ENCODE data around the gene RPS4Y2. TPM values are rescaled to one million over a fixed set of nuclear protein-coding genes. Genes with fewer than 3 reads are reported as not detected.

Gene RPS4Y2
- not detected for polyA plus RNA-seq (2012; ENCODE audit: missing spikeins)

GRCh38 chrY:20755808-20756207 lies at the start of gene RPS4Y2:
Gene RPS4Y2 (plus strand): TSS chrY:20756108. CDS start chrY:20756164, 56 bp downstream.
- no peak for DNase-seq (ENCODE audit: insufficient read length)
- FAIRE-seq: no peak
- TF ChIP-seq POLR2AphosphoS5 (IDR thresholded peaks at IDR 0.05; ENCODE audit: low read depth, low read length) (no peak), TAF1 (IDR thresholded peaks at IDR 0.05; ENCODE audit: borderline replicate concordance, low read depth, low read length) (no peak)

- no peak for FAIRE-seq
Observed at GRCh38 chrY:20714391-20714790, 41.5 kb upstream of the RPS4Y2 start.

GRCh38 chrY:20726184-20726907 lies 29.6 kb upstream of the RPS4Y2 start:
- no peak for TF ChIP-seq POLR2AphosphoS5 (IDR thresholded peaks at IDR 0.05; ENCODE audit: low read depth, low read length)
- TF ChIP-seq TAF1 (IDR thresholded peaks at IDR 0.05; ENCODE audit: borderline replicate concordance, low read depth, low read length): no peak
- TF ChIP-seq POLR2A (IDR thresholded peaks at IDR 0.05; ENCODE audit: low read depth, low read length): no peak
- DNase-seq (ENCODE audit: insufficient read length): no peak
- FAIRE-seq: no peak

More at GRCh38 chrY:20714391-20714790, 41.5 kb upstream of the RPS4Y2 start:
- TF ChIP-seq POLR2A (IDR thresholded peaks at IDR 0.05; ENCODE audit: low read depth, low read length) (no peak), TAF1 (IDR thresholded peaks at IDR 0.05; ENCODE audit: borderline replicate concordance, low read depth, low read length) (no peak), POLR2AphosphoS5 (IDR thresholded peaks at IDR 0.05; ENCODE audit: low read depth, low read length) (no peak)
- no peak for DNase-seq (ENCODE audit: insufficient read length)

- no peak for FAIRE-seq
- no peak for DNase-seq (ENCODE audit: insufficient read length)
- TF ChIP-seq POLR2A (IDR thresholded peaks at IDR 0.05; ENCODE audit: low read depth, low read length): no peak
- no peak for TF ChIP-seq TAF1 (IDR thresholded peaks at IDR 0.05; ENCODE audit: borderline replicate concordance, low read depth, low read length)
- TF ChIP-seq POLR2AphosphoS5 (IDR thresholded peaks at IDR 0.05; ENCODE audit: low read depth, low read length): no peak
Observed at GRCh38 chrY:20735200-20735599, 20.7 kb upstream of the RPS4Y2 start.

GRCh38 chrY:20739806-20740205 lies 16.1 kb upstream of the RPS4Y2 start:
- no peak for TF ChIP-seq TAF1 (IDR thresholded peaks at IDR 0.05; ENCODE audit: borderline replicate concordance, low read depth, low read length)
- no peak for TF ChIP-seq POLR2A (IDR thresholded peaks at IDR 0.05; ENCODE audit: low read depth, low read length)
- TF ChIP-seq POLR2AphosphoS5 (IDR thresholded peaks at IDR 0.05; ENCODE audit: low read depth, low read length): no peak
- DNase-seq (ENCODE audit: insufficient read length) (no peak), FAIRE-seq (no peak)

- FAIRE-seq: no peak
- TF ChIP-seq TAF1 (IDR thresholded peaks at IDR 0.05; ENCODE audit: borderline replicate concordance, low read depth, low read length): no peak
- no peak for TF ChIP-seq POLR2AphosphoS5 (IDR thresholded peaks at IDR 0.05; ENCODE audit: low read depth, low read length)
- no peak for TF ChIP-seq POLR2A (IDR thresholded peaks at IDR 0.05; ENCODE audit: low read depth, low read length)
- DNase-seq (ENCODE audit: insufficient read length): no peak
Observed at GRCh38 chrY:20740609-20741008, 15.3 kb upstream of the RPS4Y2 start.

- DNase-seq (ENCODE audit: insufficient read length): no peak
- no peak for FAIRE-seq
- TF ChIP-seq POLR2A (IDR thresholded peaks at IDR 0.05; ENCODE audit: low read depth, low read length) (no peak), POLR2AphosphoS5 (IDR thresholded peaks at IDR 0.05; ENCODE audit: low read depth, low read length) (no peak), TAF1 (IDR thresholded peaks at IDR 0.05; ENCODE audit: borderline replicate concordance, low read depth, low read length) (no peak)
Observed at GRCh38 chrY:20745060-20745459, 10.8 kb upstream of the RPS4Y2 start.

- DNase-seq (ENCODE audit: insufficient read length) (no peak), FAIRE-seq (no peak)
- no peak for TF ChIP-seq TAF1 (IDR thresholded peaks at IDR 0.05; ENCODE audit: borderline replicate concordance, low read depth, low read length)
- TF ChIP-seq POLR2A (IDR thresholded peaks at IDR 0.05; ENCODE audit: low read depth, low read length): no peak
Observed at GRCh38 chrY:20746919-20747318, 9.0 kb upstream of the RPS4Y2 start.

GRCh38 chrY:20763869-20764268 lies 8.0 kb downstream of the RPS4Y2 start:
- DNase-seq (ENCODE audit: insufficient read length): no peak
- no peak for FAIRE-seq
- TF ChIP-seq POLR2A (IDR thresholded peaks at IDR 0.05; ENCODE audit: low read depth, low read length) (no peak), POLR2AphosphoS5 (IDR thresholded peaks at IDR 0.05; ENCODE audit: low read depth, low read length) (no peak), TAF1 (IDR thresholded peaks at IDR 0.05; ENCODE audit: borderline replicate concordance, low read depth, low read length) (no peak)

GRCh38 chrY:20765117-20765516 lies 9.2 kb downstream of the RPS4Y2 start:
- DNase-seq (ENCODE audit: insufficient read length) (no peak), FAIRE-seq (no peak)
- no peak for TF ChIP-seq POLR2A (IDR thresholded peaks at IDR 0.05; ENCODE audit: low read depth, low read length)
- TF ChIP-seq POLR2AphosphoS5 (IDR thresholded peaks at IDR 0.05; ENCODE audit: low read depth, low read length): no peak
- no peak for TF ChIP-seq TAF1 (IDR thresholded peaks at IDR 0.05; ENCODE audit: borderline replicate concordance, low read depth, low read length)

GRCh38 chrY:20770755-20771154 lies 14.8 kb downstream of the RPS4Y2 start:
- DNase-seq (ENCODE audit: insufficient read length) (no peak), FAIRE-seq (no peak)
- no peak for TF ChIP-seq TAF1 (IDR thresholded peaks at IDR 0.05; ENCODE audit: borderline replicate concordance, low read depth, low read length)
- no peak for TF ChIP-seq POLR2A (IDR thresholded peaks at IDR 0.05; ENCODE audit: low read depth, low read length)
- no peak for TF ChIP-seq POLR2AphosphoS5 (IDR thresholded peaks at IDR 0.05; ENCODE audit: low read depth, low read length)

GRCh38 chrY:20776104-20776503 lies 20.2 kb downstream of the RPS4Y2 start:
- no peak for TF ChIP-seq POLR2A (IDR thresholded peaks at IDR 0.05; ENCODE audit: low read depth, low read length)
- TF ChIP-seq TAF1 (IDR thresholded peaks at IDR 0.05; ENCODE audit: borderline replicate concordance, low read depth, low read length): no peak
- no peak for TF ChIP-seq POLR2AphosphoS5 (IDR thresholded peaks at IDR 0.05; ENCODE audit: low read depth, low read length)
- DNase-seq (ENCODE audit: insufficient read length) (no peak), FAIRE-seq (no peak)

All from GM12892 (cell line).